K562 treated with DMSO at 1 percent for 12 hours (cell line): Measurements from ENCODE around the gene RUNDC1. TPM values are rescaled to one million over a fixed set of nuclear protein-coding genes. Genes with fewer than 3 reads are reported as not detected.

Experiments
- total RNA-seq: library from RNA; unstranded; fragments of 300-600 nt; gene quantifications from 2 replicates; pipeline ENCODE4 v1.2.3, GENCODE V29; 2022; ENCODE audit not compliant: insufficient read depth

The RUNDC1 gene
- total RNA-seq, result 9.1 and 17.5 TPM in 2 replicates

GRCh38 chr17:42980274-42980765 is at the start of gene RUNDC1:
TSS of gene RUNDC1 (plus strand) at chr17:42980565. CDS start at chr17:42980577, 12 bp downstream.

GRCh38 chr17:42964161-42964932 is 16.0 kb upstream of the RUNDC1 start, which contains the start of gene AARSD1:
TSS of gene AARSD1 (minus strand) at chr17:42964454. CDS start at chr17:42964440, 14 bp downstream.

GRCh38 chr17:42979511-42980273 is 673 bp upstream of the RUNDC1 start, which contains the start of gene PTGES3L:
TSS of gene PTGES3L (minus strand) at chr17:42980080. CDS start at chr17:42980053, 27 bp downstream.

GRCh38 chr17:42997984-42998938 is 17.9 kb downstream of the RUNDC1 start, which contains the start of gene RPL27:
TSS of gene RPL27 (plus strand) at chr17:42998419. CDS start at chr17:42998751, 332 bp downstream.

GRCh38 chr17:43006639-43007551 is 26.5 kb downstream of the RUNDC1 start, which contains the start of gene IFI35:
TSS of gene IFI35 (plus strand) at chr17:43006784. CDS start at chr17:43006948, 164 bp downstream.

GRCh38 chr17:43021741-43022512 is 41.6 kb downstream of the RUNDC1 start, which contains the start of gene VAT1:
TSS of gene VAT1 (minus strand) at chr17:43022385. CDS start at chr17:43022322, 63 bp downstream.

DNA sequence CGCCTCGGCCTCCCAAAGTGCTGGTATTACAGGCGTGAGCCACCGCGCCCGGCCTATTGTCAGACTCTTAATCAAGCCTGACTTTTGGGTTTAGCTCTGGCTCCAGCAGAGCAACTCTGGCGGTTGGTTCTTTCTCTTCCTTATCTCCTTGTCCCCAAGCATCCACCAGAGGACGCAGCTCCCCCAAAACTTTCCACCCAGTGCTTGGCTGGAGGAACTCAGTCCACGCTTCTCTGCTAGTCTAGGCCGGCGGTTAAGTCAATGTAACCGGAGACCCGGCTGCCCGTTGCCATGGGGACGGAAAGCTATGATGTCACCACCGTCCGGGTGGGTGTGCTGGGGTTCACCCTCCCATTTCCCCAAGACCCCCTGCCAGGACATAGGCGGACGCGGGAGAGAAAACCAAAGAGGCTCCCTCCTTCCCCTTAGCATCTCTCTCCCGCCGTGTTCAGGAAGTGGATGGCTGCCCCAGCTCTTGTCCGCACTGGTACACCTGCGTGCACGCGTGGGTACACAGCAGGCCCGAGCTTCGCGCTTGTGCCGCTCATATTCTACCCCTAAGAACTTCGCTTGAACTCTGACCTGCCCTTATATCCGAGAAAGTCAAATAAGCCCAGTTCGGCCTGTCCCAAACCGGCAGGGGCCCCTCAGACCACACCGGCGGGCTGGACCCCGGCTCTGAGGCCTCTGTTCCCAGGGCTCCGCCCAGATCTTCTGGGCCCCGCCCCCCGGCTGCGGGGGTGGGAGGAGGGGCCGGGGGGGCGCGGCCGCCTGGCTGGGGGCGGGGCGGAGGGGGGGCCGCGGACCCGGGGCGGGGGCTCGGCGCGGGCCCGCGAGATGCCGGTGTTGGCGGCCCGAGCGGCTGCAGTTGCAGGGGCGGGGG is 44.3 kb downstream of the RUNDC1 start, which contains the start of gene RND2:
Gene RND2 (plus strand): TSS at position 825 of the 883 bp plus-strand sequence. CDS start 117 bp downstream, outside the sequence.

Other genes starting within 250 kb of the RUNDC1 start
- 9.5 and 29.4 TPM in 2 replicates for gene EZH1, start 235.5 kb upstream of the RUNDC1 start, total RNA-seq
- not detected in 2 replicates for gene RAMP2, start 219.3 kb upstream of the RUNDC1 start, total RNA-seq
- 138 and 158 TPM in 2 replicates for gene VPS25, start 207.1 kb upstream of the RUNDC1 start, total RNA-seq
- gene WNK4, start 200.0 kb upstream of the RUNDC1 start, total RNA-seq, result 2.8 and 9.5 TPM in 2 replicates
- 65.3 and 74.5 TPM in 2 replicates for gene COA3, start 181.9 kb upstream of the RUNDC1 start, total RNA-seq
- 0.37 and 0.66 TPM in 2 replicates for gene CNTD1, start 181.7 kb upstream of the RUNDC1 start, total RNA-seq
- 26.2 and 52.7 TPM in 2 replicates for gene BECN1, start 156.3 kb upstream of the RUNDC1 start, total RNA-seq
- gene PSME3, start 147.2 kb upstream of the RUNDC1 start, total RNA-seq, result 61.1 and 143 TPM in 2 replicates
- gene AOC2, start 136.0 kb upstream of the RUNDC1 start, total RNA-seq, result 1.1 and 4.3 TPM in 2 replicates
- gene AOC3, start 129.4 kb upstream of the RUNDC1 start, total RNA-seq, result 1.1 and 3.4 TPM in 2 replicates
- not detected in 2 replicates for gene G6PC1, start 79.8 kb upstream of the RUNDC1 start, total RNA-seq
- gene AARSD1, start 16.1 kb upstream of the RUNDC1 start, total RNA-seq, result 23.1 and 31.4 TPM in 2 replicates
- 1.7 and 2.2 TPM in 2 replicates for gene PTGES3L, start 485 bp upstream of the RUNDC1 start, total RNA-seq
- 4,551 and 6,279 TPM in 2 replicates for gene RPL27, start 17.9 kb downstream of the RUNDC1 start, total RNA-seq
- 41.3 and 45.4 TPM in 2 replicates for gene IFI35, start 26.2 kb downstream of the RUNDC1 start, total RNA-seq
- 299 and 397 TPM in 2 replicates for gene VAT1, start 41.8 kb downstream of the RUNDC1 start, total RNA-seq
- 2.0 and 2.7 TPM in 2 replicates for gene RND2, start 44.7 kb downstream of the RUNDC1 start, total RNA-seq
- gene BRCA1, start 144.8 kb downstream of the RUNDC1 start, total RNA-seq, result 28.0 and 62.6 TPM in 2 replicates
- gene NBR1, start 190.6 kb downstream of the RUNDC1 start, total RNA-seq, result 23.5 and 72.9 TPM in 2 replicates
- gene TMEM106A, start 231.3 kb downstream of the RUNDC1 start, total RNA-seq, result 0.19 TPM in 1 of 2 replicates, not detected in the other
- not detected in 2 replicates for gene CCDC200, start 248.1 kb downstream of the RUNDC1 start, total RNA-seq